Measurements from ENCODE around the gene ZNF691. TPM values are rescaled to one million over a fixed set of nuclear protein-coding genes. Genes with fewer than 3 reads are reported as not detected.

ZNF691 gene
- total and polyA plus RNA-seq, 2 donors (not counting 3 experiments of a cell fraction or from before 2014, with no cell fraction given): 6.6 to 6.9 TPM

DNA sequence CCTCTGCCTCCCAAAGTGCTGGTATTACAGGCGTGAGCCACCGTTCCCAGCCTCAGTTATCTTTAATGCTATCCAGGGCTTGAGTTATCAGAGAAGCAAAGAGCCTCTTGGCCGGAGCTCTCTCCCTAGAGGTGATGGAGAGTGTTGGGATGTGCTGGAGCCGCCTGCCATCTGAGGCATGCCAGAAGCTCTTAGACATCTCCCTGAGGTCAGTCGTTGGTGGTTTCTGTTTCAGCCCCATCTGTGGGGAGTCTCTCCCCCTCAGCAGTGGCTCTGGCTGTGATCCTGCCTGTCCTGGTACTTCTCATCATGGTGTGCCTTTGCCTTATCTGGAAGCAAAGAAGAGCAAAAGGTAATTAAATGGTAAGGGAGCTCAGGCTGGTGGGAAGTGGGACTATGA lies 11.6 kb upstream of the ZNF691 start:
- Histone ChIP-seq H3K9me1 (replicated peaks; ENCODE audit: control insufficient read depth, extremely low read depth, insufficient read depth, low read length) (no peaks in the 10 kb centered on the region), H3K4me2 (ENCODE audit: insufficient read depth, low read length) (no peak overlapping the region), H3K27ac (ENCODE audit: insufficient read depth, low read depth, low read length) (no peak overlapping the region), H3K27me3 (ENCODE audit: control insufficient read depth in 2 of 2, insufficient read depth in 2 of 2, low read length in 2 of 2) (no peaks in the 10 kb centered on the region), H3K79me2 (ENCODE audit: control insufficient read depth, insufficient read depth, low read length) (no peaks in the 10 kb centered on the region), H3K36me3 (ENCODE audit: control insufficient read depth in 2 of 2, extremely low read depth in 1 of 2, insufficient read depth in 2 of 2, low read length in 2 of 2) (no peaks in the 10 kb centered on the region), H3K4me1 (ENCODE audit: control insufficient read depth, extremely low read depth, insufficient read depth, low read length) (no peaks in the 10 kb centered on the region), H2AFZ (ENCODE audit: low read depth, low read length) (no peak overlapping the region), H4K20me1 (replicated peaks; ENCODE audit: control insufficient read depth, extremely low read depth, insufficient read depth, low read length) (no peaks in the 10 kb centered on the region), H3K4me3 (replicated peaks in 1 of 3; ENCODE audit: insufficient read depth in 1 of 3, low read depth in 1 of 3, low read length in 3 of 3) (no peak overlapping the region), H3K9me3 (replicated peaks; ENCODE audit: control insufficient read depth, insufficient read depth, low read length) (no peaks in the 10 kb centered on the region), H3K9ac (replicated peaks; ENCODE audit: extremely low read depth, insufficient read depth, low read length) (no peak overlapping the region)
- dilution Hi-C loops (cut with MboI; ENCODE audit: extremely low pct_ligation_motif_present, low sequenced_read_pairs) (no loop called here), intact Hi-C loops (cut with micrococcal nuclease) (no loop called here)
- ChIA-PET CTCF (interaction anchor here (0.5 to 1.5 kb wide), 2 partner anchors 11 to 20 kb away, joined by 3 to 6 read pairs; no protein-coding TSS in a partner anchor), POLR2A (no interaction called here)
- no peak for FAIRE-seq
- no TSS peak for BruUV-seq (replicated peaks)
- TF ChIP-seq POLR2AphosphoS5 (IDR thresholded peaks at IDR 0.05; ENCODE audit: insufficient read depth, low read depth, low read length): no peak
- TF ChIP-seq, protein P1, sequence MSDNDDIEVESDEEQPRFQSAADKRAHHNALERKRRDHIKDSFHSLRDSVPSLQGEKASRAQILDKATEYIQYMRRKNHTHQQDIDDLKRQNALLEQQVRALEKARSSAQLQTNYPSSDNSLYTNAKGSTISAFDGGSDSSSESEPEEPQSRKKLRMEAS (IDR thresholded peaks at IDR 0.05; ENCODE audit: insufficient read depth, insufficient read length): no peak
- TF ChIP-seq GATA2 (IDR thresholded peaks at IDR 0.05; ENCODE audit: insufficient read depth, insufficient read length, low read depth, low read length): no peak
- no peak for TF ChIP-seq POLR2A (IDR thresholded peaks at IDR 0.05; ENCODE audit: low read depth, low read length)
- TF ChIP-seq MYC (IDR thresholded peaks at IDR 0.05; ENCODE audit: low read depth, low read length): no peak
- no peak for TF ChIP-seq JUN (IDR thresholded peaks at IDR 0.05; ENCODE audit: borderline replicate concordance, insufficient read depth, insufficient read length, low read depth)
- no peak for TF ChIP-seq EZH2 (IDR thresholded peaks at IDR 0.05; ENCODE audit: borderline replicate concordance, low read depth, low read length, severe bottlenecking)
- no peak for TF ChIP-seq FOS (IDR thresholded peaks at IDR 0.05; ENCODE audit: borderline replicate concordance, insufficient read depth, low read length)
- TF ChIP-seq, protein P2, sequence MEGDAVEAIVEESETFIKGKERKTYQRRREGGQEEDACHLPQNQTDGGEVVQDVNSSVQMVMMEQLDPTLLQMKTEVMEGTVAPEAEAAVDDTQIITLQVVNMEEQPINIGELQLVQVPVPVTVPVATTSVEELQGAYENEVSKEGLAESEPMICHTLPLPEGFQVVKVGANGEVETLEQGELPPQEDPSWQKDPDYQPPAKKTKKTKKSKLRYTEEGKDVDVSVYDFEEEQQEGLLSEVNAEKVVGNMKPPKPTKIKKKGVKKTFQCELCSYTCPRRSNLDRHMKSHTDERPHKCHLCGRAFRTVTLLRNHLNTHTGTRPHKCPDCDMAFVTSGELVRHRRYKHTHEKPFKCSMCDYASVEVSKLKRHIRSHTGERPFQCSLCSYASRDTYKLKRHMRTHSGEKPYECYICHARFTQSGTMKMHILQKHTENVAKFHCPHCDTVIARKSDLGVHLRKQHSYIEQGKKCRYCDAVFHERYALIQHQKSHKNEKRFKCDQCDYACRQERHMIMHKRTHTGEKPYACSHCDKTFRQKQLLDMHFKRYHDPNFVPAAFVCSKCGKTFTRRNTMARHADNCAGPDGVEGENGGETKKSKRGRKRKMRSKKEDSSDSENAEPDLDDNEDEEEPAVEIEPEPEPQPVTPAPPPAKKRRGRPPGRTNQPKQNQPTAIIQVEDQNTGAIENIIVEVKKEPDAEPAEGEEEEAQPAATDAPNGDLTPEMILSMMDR (IDR thresholded peaks at IDR 0.05; ENCODE audit: extremely low read depth in 1 of 2, insufficient read depth in 1 of 2, low read depth in 1 of 2, low read length in 2 of 2): no peak
- no peak for DNase-seq (ENCODE audit: low read depth, low spot score)

Measured in endothelial cell of umbilical vein (primary cell).